HepG2 (cell line): ENCODE data around the gene MIDN. TPM values are rescaled to one million over a fixed set of nuclear protein-coding genes. Genes with fewer than 3 reads are reported as not detected.

Source experiments
- AKAP8 ChIP-seq: sonication (generic); formaldehyde crosslinking; IDR thresholded peaks from 2 replicates; pipeline ENCODE4 v1.5.1; 2020; ENCODE audit warnings: mild to moderate bottlenecking, missing genetic modification reagents
- ELF1 ChIP-seq: sonication (generic); formaldehyde crosslinking; IDR thresholded peaks from 2 replicates; pipeline ENCODE4 v1.4.0; 2020; ENCODE audit warnings: missing genetic modification reagents
- FOSL2 ChIP-seq: sonication (generic); formaldehyde crosslinking; IDR thresholded peaks from 2 replicates; pipeline ENCODE4 v1.4.0; 2020; ENCODE audit warnings: missing genetic modification reagents
- FUBP1 ChIP-seq: sonication (generic); formaldehyde crosslinking; IDR thresholded peaks from 2 replicates; pipeline ENCODE4 v1.5.1; 2020; ENCODE audit warnings: missing genetic modification reagents, mild to moderate bottlenecking, borderline replicate concordance
- GATAD2A ChIP-seq: IDR thresholded peaks from 2 replicates; pipeline ENCODE4 v1.6.1; 2016
- HDAC1 ChIP-seq: sonication (generic); formaldehyde crosslinking; IDR thresholded peaks from 2 replicates; pipeline ENCODE4 v1.5.1; 2020; ENCODE audit warnings: mild to moderate bottlenecking, missing genetic modification reagents
- MBNL3 ChIP-seq: fragments of 250-450 bp; sonication (Bioruptor Pico); conservative IDR thresholded peaks from 2 replicates; pipeline ENCODE4 v1.8.0; 2022; ENCODE audit warnings: mild to moderate bottlenecking, inconsistent platforms
- RXRB ChIP-seq: IDR thresholded peaks from 2 replicates; pipeline ENCODE4 v1.6.1; 2016; ENCODE audit warnings: borderline replicate concordance, missing genetic modification reagents, missing compliant biosample characterization
- SCMH1 ChIP-seq: sonication (generic); formaldehyde crosslinking; IDR thresholded peaks from 2 replicates; pipeline ENCODE4 v1.9.0; 2021; ENCODE audit warnings: missing genetic modification reagents, mild to moderate bottlenecking, borderline replicate concordance
- SKIL ChIP-seq: sonication (generic); formaldehyde crosslinking; IDR thresholded peaks from 2 replicates; pipeline ENCODE4 v1.8.0; 2022; ENCODE audit warnings: missing genetic modification reagents, mild to moderate bottlenecking, moderate library complexity, borderline replicate concordance
- SMARCE1 ChIP-seq: fragments of 450-650 bp; IDR thresholded peaks from 2 replicates; pipeline ENCODE4 v1.6.1; 2017; ENCODE audit warnings: borderline replicate concordance
- SP4 ChIP-seq: sonication (generic); formaldehyde crosslinking; IDR thresholded peaks from 2 replicates; pipeline ENCODE4 v1.8.1; 2023; ENCODE audit warnings: mild to moderate bottlenecking, missing genetic modification reagents
- SRSF4 ChIP-seq: fragments of 200-400 bp; formaldehyde crosslinking; IDR thresholded peaks from one replicate; pipeline ENCODE4 v1.6.1; 2018; ENCODE audit warnings: mild to moderate bottlenecking, low read depth, low read length, moderate library complexity; ENCODE audit not compliant: poor library complexity, severe bottlenecking
- ZBTB7A ChIP-seq: sonication (generic); formaldehyde crosslinking; IDR thresholded peaks from 2 replicates; pipeline ENCODE4 v1.8.0; 2022; ENCODE audit warnings: mild to moderate bottlenecking, missing genetic modification reagents
- ZNF382 ChIP-seq: sonication (generic); formaldehyde crosslinking; IDR thresholded peaks from 2 replicates; pipeline ENCODE4 v1.5.0; 2020; ENCODE audit warnings: missing genetic modification reagents, mild to moderate bottlenecking, borderline replicate concordance
- ZNF75D ChIP-seq: sonication (generic); formaldehyde crosslinking; IDR thresholded peaks from 2 replicates; pipeline ENCODE4 v1.8.1; 2023; ENCODE audit warnings: missing genetic modification reagents, mild to moderate bottlenecking, borderline replicate concordance
- ZNF780A ChIP-seq: sonication (generic); formaldehyde crosslinking; IDR thresholded peaks from 2 replicates; pipeline ENCODE4 v1.8.0; 2022; ENCODE audit warnings: mild to moderate bottlenecking, missing genetic modification reagents, moderate library complexity
- ZNF788 ChIP-seq: sonication (generic); formaldehyde crosslinking; IDR thresholded peaks from 2 replicates; pipeline ENCODE4 v1.5.0; 2020; ENCODE audit warnings: mild to moderate bottlenecking, missing genetic modification reagents, borderline replicate concordance
- polyA plus RNA-seq, 8 experiments: library from polyadenylated mRNA; depleted of rRNA in 3 of 8; stranded (reverse) in 7 of 8; unstranded in 1 of 8; fragments of >200 nt; fragmentation: Illumina TruSeq in 4 of 8; extraction: Trizol in 4 of 8; gene quantifications; 2 replicates each; pipeline versions ENCODE4 v1.2.1 to v1.2.3, GENCODE V29; 2011 to 2016; ENCODE audit warnings: low read depth in 4 of 8, missing spikeins in 1 of 8, mixed read lengths in 1 of 8; ENCODE audit not compliant: insufficient read depth in 1 of 8
- total RNA-seq, 5 experiments: library from RNA; depleted of rRNA; stranded (reverse); fragments of >200 nt; fragmentation: Illumina TruSeq; extraction: Trizol; gene quantifications; 2 replicates each; pipeline ENCODE4 v1.2.3, GENCODE V29; 2016; ENCODE audit warnings: low read depth in 1 of 5
- TF ChIP-seq, protein P1 (sequence below): sonication (generic); formaldehyde crosslinking; IDR thresholded peaks from 2 replicates; pipeline ENCODE4 v1.5.0; 2020; ENCODE audit warnings: mild to moderate bottlenecking, missing genetic modification reagents
- TF ChIP-seq, protein P2 (sequence below): sonication (generic); formaldehyde crosslinking; conservative IDR thresholded peaks from 2 replicates; pipeline ENCODE4 v1.5.0; 2020; ENCODE audit warnings: missing genetic modification reagents

Gene MIDN
- total and polyA plus RNA-seq, 2 of the 13 experiments (the other 11 are each of a cell fraction or from before 2014, with no cell fraction given): 8.4 to 18.0 TPM

DNA sequence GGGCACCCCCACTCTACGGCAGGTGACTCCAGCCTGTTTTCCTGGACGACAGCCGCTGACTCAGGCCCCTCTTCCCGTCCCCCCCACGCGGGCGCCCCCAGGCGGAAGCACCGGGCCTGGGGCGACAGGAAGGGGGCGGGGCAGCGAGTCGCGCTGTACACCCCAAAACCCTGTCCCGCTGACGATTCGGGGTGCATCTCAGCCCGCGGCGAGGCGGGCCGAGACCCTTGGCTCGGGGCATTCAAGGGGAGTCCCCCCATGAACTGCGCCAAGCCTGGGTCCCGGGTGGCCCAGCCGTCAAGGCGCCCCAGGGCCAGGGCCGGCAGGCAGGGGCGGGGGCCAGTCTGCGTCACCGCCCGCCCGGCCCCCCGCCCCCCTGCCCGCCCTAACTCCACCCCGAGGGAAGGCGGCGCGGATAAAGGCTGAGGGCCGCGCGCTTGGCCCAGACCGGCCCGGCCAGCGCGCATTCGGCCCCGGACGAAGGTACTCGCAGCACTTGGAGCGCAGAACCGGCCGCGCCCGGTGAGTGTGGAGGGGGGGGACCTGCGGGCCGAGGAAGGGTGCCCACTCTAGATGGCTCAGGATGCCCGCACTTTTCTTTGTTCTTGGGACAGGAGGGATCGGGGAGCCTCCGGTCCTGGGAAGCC is at the start of gene MIDN (continued):
- no peak for TF ChIP-seq FUBP1 (CRISPR knock-in tag)
- no peak for TF ChIP-seq ZNF382 (CRISPR knock-in tag)
- TF ChIP-seq AKAP8 (CRISPR knock-in tag): peak; percentile 84; the same call in 1 of the 2 replicates
- TF ChIP-seq, protein P1, sequence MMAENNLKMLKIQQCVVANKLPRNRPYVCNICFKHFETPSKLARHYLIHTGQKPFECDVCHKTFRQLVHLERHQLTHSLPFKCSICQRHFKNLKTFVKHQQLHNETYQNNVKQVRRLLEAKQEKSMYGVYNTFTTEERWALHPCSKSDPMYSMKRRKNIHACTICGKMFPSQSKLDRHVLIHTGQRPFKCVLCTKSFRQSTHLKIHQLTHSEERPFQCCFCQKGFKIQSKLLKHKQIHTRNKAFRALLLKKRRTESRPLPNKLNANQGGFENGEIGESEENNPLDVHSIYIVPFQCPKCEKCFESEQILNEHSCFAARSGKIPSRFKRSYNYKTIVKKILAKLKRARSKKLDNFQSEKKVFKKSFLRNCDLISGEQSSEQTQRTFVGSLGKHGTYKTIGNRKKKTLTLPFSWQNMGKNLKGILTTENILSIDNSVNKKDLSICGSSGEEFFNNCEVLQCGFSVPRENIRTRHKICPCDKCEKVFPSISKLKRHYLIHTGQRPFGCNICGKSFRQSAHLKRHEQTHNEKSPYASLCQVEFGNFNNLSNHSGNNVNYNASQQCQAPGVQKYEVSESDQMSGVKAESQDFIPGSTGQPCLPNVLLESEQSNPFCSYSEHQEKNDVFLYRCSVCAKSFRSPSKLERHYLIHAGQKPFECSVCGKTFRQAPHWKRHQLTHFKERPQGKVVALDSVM: no peak
- peak; percentile 44; the same call in 1 of the 2 replicates for TF ChIP-seq GATAD2A
- no peak for TF ChIP-seq ZNF788
- no peak for TF ChIP-seq MBNL3 (CRISPR knock-in tag)
- TF ChIP-seq, protein P2, sequence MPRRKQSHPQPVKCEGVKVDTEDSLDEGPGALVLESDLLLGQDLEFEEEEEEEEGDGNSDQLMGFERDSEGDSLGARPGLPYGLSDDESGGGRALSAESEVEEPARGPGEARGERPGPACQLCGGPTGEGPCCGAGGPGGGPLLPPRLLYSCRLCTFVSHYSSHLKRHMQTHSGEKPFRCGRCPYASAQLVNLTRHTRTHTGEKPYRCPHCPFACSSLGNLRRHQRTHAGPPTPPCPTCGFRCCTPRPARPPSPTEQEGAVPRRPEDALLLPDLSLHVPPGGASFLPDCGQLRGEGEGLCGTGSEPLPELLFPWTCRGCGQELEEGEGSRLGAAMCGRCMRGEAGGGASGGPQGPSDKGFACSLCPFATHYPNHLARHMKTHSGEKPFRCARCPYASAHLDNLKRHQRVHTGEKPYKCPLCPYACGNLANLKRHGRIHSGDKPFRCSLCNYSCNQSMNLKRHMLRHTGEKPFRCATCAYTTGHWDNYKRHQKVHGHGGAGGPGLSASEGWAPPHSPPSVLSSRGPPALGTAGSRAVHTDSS (CRISPR knock-in tag): no peak
- TF ChIP-seq SKIL (CRISPR knock-in tag): no peak; the same call in 1 of the 2 replicates
- TF ChIP-seq ZNF75D (CRISPR knock-in tag): no peak
- peak; percentile 72 for TF ChIP-seq ELF1 (CRISPR knock-in tag)
- peak; percentile 54; the same call in 1 of the 2 replicates for TF ChIP-seq ZBTB7A (CRISPR knock-in tag)
- TF ChIP-seq ZNF780A (CRISPR knock-in tag): no peak
- no peak for TF ChIP-seq SCMH1 (CRISPR knock-in tag)
- peak; percentile 83 for TF ChIP-seq HDAC1 (CRISPR knock-in tag)
- 0 out of 2 replicates have a peak, but pooled peaks have one; percentile 21 for TF ChIP-seq RXRB (CRISPR knock-in tag)
- TF ChIP-seq SRSF4: no peak
- TF ChIP-seq FOSL2 (CRISPR knock-in tag): peak; percentile 78
- TF ChIP-seq SP4 (CRISPR knock-in tag): no peak; the same call in 1 of the 2 replicates
- no peak for TF ChIP-seq SMARCE1
